HUDEP-2 (cell line): ENCODE data around the gene HSPBAP1.
"Not testable (repeated sequence)": the region's sequence is repeated elsewhere in the genome, so short reads cannot be mapped to it uniquely, and the experiment has no call there.

Source experiments
- DNase-seq, 76 experiments: peaks; one replicate each; lab custom pipeline; 2025; ENCODE audit not compliant: unreplicated experiment in 76 of 76; lab: John Stamatoyannopoulos, UW

The HSPBAP1 gene

GRCh38 chr3:122786066-122786465 is 7.6 kb downstream of the HSPBAP1 start:
- no peak for DNase-seq

- no peak for DNase-seq
These were observed 8.4 kb downstream of the HSPBAP1 start for GRCh38 chr3:122785231-122785630.

- DNase-seq: no peak
These were observed 9.2 kb downstream of the HSPBAP1 start for GRCh38 chr3:122784436-122784835.

DNA sequence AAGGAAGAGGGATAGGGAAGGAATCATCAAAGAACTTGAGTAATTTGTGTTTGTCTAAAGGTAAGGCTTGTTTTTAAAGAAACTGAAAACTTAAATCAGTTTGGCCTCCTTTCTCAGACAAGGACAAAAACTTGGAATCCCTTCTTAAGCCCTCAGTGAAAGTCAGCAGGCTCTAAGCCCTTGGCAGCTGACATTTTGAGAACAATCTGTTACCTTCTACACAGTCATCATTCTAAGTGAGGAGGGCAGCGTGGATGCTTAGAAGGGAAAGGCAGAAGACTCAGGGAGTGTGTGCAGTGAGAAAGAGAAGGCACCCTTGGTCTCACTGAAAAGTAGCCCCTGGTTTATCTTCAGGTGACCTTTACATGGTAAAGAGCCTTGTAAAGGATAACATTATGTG is 10.8 kb downstream of the HSPBAP1 start:
- no peak for DNase-seq

DNA sequence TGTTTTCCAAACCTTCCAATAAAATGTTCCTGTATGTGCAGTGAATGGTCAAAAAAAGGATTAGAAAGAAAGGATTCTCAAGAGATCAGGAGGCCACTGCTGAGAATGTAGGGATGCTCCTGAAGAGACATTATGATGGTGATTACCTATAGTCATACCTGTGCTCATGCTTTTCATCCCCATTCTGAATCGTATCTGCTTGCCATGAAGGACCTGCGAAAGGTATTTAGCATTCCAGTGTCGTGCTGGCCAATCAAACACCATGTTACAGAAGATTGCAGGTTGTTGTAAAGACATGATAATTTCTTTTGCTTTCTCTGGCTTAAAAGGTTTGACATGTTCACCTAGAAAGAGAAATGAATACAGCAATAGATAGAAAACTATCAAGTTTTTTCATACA is 16.1 kb downstream of the HSPBAP1 start:
- DNase-seq: no peak

DNA sequence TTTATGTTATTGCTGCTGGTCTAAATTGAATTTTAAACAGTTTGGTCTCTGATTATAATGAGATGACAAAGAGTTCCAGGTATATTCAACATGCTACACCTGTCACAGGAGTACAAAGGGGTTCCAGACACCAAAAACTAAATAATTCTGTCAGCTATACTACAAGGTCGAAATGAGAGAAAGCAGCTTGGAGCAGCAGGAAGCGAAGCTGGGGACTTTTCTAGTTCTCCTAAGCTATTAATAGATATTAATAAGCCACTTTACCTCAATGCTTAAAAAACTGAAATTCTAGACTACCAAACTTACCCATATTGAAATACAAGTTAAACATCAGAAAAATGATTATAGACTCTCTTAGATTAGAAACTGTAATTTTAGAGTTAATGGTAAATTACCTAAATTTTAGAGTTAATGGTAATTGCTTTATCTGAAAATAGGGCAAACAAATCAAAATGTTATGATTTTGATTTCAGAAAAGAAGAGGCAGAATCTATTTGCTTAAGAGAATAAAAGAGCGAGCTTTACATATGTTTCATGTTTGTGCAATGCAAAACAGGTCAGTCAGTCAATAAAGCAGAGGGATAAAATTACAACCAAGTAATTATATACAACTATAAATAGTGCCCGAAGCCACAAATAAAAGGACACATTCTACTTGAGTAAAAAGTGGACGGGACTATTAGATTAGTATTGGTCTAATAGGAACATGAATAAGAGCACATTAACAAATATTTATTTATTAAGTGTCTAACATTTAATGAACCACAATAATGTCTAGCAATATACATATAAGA is 16.8 kb downstream of the HSPBAP1 start:
- no peak for DNase-seq

GRCh38 chr3:122774564-122774963 is 19.1 kb downstream of the HSPBAP1 start:
- no peak for DNase-seq

DNA sequence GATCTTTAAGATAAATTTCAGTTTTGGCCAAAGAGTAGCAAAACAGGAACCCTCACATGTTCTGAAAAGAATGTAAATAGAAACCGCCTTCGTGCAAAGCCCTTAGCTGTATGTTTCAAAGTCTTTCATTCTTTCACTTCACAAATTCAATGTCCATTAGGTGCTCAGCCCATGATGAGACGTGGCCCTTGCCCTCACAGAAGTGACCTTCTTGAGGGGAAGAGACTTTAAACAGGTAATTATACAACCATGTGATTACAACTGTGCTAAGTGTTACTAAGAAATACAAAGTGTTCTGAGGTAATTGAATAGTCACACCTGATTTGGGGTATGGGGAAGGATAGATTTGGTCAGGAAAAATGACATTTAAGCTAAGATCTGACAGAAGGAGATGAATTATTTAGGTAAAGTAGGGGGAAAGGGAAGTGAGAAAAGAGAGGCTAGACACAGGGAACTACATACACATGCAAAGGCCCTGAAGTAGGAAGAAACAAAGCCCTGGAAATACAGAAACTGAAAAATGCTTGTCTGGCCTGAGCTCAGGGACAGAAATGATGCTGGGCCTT is 19.6 kb downstream of the HSPBAP1 start:
- no peak for DNase-seq

DNA sequence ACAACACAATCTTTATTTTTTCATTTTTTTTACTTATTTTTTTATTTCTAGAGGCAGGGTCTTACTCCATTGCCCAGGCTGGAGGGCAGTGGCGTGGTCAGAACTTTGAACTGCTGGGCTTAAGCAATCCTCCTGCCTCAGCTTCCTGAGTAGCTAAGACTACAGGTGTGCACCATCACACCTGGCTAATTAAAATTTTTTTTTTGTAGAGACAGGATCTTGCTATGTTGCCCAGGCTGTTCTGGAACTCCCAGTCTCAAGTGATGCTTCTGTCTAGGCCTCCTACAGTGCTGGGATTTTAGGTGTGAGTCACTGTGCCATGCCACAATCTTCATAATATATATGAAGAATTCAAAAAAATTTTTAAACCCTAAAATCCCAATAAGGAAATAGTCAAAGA is 20.8 kb downstream of the HSPBAP1 start:
- DNase-seq: no peak

- no peak for DNase-seq
These were observed 23.0 kb downstream of the HSPBAP1 start for GRCh38 chr3:122770521-122771202.

GRCh38 chr3:122767540-122768372 is 25.9 kb downstream of the HSPBAP1 start:
- no peak for DNase-seq

- no peak for DNase-seq
These were observed 27.2 kb downstream of the HSPBAP1 start for GRCh38 chr3:122766430-122766829.

DNA sequence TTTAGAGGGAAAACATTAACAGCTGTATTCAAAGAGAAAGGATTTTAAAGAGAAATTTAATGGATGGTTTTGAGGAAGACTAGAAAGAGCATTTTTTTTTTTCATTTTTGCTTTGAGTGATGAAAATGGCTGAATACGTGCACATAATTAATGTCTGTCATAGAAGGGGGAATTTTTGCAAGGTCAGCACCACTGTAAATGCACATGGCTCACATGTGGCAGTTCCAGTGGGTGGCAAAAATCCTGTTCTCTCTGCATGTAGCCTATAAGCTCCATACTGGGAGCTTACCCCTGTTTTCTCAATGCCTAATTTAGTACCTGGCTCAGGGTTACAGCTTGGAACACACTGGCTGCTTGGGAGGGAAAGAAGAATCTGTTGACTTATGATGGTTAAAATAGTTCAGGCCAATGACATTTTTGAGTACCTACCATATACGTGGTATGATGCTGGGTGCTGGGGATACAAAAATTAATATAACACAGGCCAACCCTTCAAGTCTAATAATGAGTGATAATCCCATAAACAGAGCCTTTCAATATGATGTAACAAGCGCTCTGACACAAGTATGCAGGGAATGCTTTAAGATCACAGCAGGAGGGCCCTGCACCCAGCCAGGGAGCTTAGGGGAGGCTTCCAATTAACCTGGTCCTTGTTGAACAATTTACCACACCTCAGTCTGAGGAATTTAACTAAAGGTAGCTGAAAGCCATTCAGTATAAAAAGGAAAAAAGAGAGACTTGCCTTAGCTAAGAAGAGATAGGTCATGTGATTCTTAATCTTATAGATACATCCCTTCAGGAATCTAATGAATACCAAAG is 33.0 kb downstream of the HSPBAP1 start:
- DNase-seq: no peak

- DNase-seq: no peak
These were observed 34.6 kb downstream of the HSPBAP1 start for GRCh38 chr3:122758877-122759560.

- DNase-seq: no peak
These were observed 38.1 kb downstream of the HSPBAP1 start for GRCh38 chr3:122755491-122755890.

- DNase-seq: no peak
These were observed 38.7 kb downstream of the HSPBAP1 start for GRCh38 chr3:122754929-122755328.

GRCh38 chr3:122748347-122748746 is 45.3 kb downstream of the HSPBAP1 start:
- no peak for DNase-seq

DNA sequence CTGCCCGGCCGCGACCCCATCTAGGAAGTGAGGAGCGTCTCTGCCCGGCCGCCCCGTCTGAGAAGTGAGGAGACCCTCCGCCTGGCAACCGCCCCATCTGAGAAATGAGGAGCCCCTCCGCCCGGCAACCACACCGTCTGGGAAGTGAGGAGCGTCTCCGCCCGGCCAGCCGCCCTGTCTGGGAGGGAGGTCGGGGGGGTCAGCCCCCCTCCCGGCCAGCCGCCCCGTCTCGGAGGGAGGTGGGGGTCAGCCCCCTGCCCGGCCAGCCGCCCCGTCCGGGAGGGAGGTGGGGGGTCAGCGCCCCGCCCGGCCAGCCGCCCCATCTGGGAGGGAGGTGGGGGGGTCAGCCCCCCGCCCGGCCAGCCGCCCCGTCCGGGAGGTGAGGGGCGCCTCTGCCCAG is 46.3 kb downstream of the HSPBAP1 start:
- not testable (repeated sequence) for DNase-seq

DNA sequence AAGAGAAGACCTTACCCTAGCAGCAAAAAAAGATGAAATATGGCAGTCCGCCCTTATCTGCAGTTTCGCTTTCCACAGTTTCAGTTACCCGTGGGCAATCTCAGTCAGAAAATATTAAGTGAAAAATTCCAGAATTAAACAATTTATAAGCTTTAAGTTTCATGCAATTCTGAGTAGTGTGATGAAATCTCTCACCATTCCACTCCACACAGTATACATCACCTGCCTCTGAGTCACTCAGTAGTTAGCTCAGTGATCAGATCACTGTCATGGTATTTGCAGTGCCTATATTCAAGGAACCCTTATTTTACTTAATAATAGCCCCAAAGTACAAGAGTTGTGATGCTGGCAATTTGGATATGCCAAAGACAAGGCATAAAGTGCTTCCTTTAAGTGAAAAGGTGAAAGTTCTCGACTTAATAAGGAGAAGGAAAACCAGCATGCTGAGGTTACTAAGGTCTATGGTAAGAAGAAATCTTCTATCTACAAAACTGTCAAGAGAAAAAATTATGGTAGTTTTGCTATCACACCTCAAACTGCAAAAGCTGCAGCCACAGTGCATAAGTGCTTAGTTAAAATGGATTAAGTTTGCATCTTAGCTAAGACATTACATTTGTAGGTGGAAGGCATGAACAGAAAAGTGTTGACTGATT is 48.1 kb downstream of the HSPBAP1 start:
- DNase-seq: no peak
